Central memory CD8-positive, alpha-beta T cell (primary cell): ENCODE results near the gene RASSF4.

Source experiments
- ATAC-seq: fragments of 150-1000 bp; cut with Tn5 transposase; replicated peaks from 2 replicates; pipeline ENCODE4 v1.10.0; 2022; ENCODE audit warnings: mild to moderate bottlenecking, moderate FRiP score, moderate number of reproducible peaks; ENCODE audit not compliant: poor library complexity, severe bottlenecking; ENCODE audit errors: extremely low read depth
- DNase-seq, 2 donors: peaks; one replicate each; pipeline ENCODE4 v3.0.0; 2021; ENCODE audit warnings: low spot score in 2 of 2
- H3K27ac Mint-ChIP-seq: one replicate; pipeline ENCODE4 v1.8.0; 2022; ENCODE audit warnings: low read depth, mild to moderate bottlenecking, moderate library complexity, mixed read lengths
- H3K27me3 Mint-ChIP-seq: one replicate; pipeline ENCODE4 v1.8.0; 2022; ENCODE audit warnings: mixed read lengths
- H3K36me3 Mint-ChIP-seq: one replicate; pipeline ENCODE4 v1.8.0; 2022; ENCODE audit warnings: mild to moderate bottlenecking, moderate library complexity, mixed read lengths; ENCODE audit not compliant: insufficient read depth
- H3K4me1 Mint-ChIP-seq: one replicate; pipeline ENCODE4 v1.8.0; 2022; ENCODE audit warnings: mixed read lengths
- H3K4me3 Mint-ChIP-seq: one replicate; pipeline ENCODE4 v1.8.0; 2022; ENCODE audit warnings: mild to moderate bottlenecking, moderate library complexity, mixed read lengths
- H3K9me3 Mint-ChIP-seq: one replicate; pipeline ENCODE4 v1.8.0; 2022; ENCODE audit warnings: mixed read lengths

Gene RASSF4

DNA sequence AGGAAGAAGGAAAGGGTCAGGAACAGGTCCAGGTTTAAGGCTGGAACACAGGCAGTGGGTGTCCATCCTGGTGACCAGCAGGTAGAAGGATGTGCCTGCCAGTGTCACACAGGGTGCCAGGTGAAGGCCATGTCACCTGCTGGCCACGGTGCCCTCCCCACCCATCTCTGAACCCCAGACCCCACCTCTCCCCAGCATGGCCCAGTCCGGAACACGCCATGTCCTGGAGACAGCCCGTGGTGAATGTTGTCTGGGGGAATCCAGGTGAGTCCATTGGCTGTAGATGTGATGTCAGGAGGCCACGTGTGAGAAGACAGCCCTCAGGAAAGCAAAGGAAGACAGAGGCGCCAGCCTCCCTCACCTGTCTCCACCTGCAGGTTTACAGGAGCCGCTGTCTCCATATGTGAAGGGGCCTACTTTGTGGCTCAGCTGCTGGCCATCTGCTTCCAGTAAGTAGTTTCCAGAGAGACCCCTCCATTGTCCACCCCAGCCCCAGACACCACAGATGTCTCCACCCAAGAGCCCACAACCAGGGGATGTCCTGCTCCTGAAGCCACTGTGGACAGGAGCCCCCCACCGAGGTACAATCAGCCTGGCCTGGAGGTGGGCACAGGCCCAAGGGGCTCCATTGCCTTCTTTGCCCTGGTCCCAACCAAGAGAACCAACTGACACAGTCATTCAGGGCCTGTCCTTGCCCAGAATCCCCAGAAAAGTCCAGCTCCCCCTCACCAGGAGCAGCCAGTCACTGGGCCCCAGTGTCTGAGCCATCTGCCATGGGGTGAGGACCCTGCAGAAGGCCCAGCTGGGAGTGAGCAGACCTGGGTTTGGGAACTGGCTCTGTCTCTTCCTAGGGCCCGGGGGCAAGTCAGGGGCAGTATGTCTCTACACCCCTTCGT is 27.7 kb upstream of the RASSF4 start:
- H3K36me3 Mint-ChIP-seq = no peaks in the 10 kb centered on the region
- no peak overlapping the region for H3K27ac Mint-ChIP-seq
- no peaks in the 10 kb centered on the region for H3K9me3 Mint-ChIP-seq
- no peak for DNase-seq
- no peak overlapping the region for H3K4me3 Mint-ChIP-seq
- no peak for ATAC-seq
- H3K4me1 Mint-ChIP-seq = peaks cover 5% of the 10 kb centered on the region
- H3K27me3 Mint-ChIP-seq = no peaks in the 10 kb centered on the region

DNA sequence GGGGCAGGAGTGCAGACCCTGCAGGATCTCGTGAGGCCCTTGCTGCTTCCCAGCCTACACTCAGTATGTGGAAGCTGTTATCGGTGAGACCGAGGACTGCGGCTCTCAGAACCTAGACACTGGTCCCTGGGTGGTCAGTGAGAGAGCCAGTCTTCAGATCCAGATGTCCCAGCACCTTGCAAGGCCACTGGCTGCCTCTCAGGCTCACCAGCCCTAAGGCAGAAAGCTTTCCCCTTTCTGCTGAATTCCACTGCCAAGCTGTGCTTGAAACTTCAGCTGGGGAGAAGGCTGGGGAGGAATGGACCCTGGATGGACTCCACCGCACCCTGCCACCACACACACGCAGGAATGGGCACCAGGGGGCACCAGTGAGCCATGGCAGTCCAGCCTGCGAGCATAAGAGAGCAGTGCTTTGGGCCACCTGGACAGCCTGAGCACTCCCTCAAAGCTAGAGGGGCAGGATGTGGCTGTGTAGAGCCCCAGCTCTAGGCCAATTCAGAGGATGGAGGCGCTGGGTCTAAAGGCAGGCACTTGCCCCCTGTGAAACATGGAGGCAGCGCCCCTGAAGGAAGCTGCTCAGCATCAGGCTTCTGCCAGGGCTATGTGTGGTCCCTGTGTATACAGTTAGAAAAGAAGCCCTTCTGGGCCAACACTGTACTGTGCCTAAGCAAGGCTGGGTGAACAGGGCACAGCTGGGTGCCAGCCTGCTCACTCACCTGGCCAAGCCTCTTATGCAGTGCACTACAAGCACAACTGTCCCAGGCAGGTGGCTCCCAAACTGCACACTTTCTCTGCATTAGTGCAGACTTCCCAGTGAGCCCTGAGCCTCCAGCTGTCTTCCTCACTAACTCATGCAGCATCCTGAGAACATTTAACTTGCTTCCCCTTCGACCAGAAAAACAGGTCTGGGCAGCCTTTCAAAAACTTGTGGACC is 26.8 kb upstream of the RASSF4 start:
- peak; percentile 90 for ATAC-seq
- H3K27ac Mint-ChIP-seq = no peak overlapping the region
- H3K4me3 Mint-ChIP-seq = no peak overlapping the region
- no peaks in the 10 kb centered on the region for H3K9me3 Mint-ChIP-seq
- no peaks in the 10 kb centered on the region for H3K36me3 Mint-ChIP-seq
- peak; percentile 66 to 74 for DNase-seq
- no peaks in the 10 kb centered on the region for H3K27me3 Mint-ChIP-seq
- H3K4me1 Mint-ChIP-seq = peaks cover 5% of the 10 kb centered on the region

DNA sequence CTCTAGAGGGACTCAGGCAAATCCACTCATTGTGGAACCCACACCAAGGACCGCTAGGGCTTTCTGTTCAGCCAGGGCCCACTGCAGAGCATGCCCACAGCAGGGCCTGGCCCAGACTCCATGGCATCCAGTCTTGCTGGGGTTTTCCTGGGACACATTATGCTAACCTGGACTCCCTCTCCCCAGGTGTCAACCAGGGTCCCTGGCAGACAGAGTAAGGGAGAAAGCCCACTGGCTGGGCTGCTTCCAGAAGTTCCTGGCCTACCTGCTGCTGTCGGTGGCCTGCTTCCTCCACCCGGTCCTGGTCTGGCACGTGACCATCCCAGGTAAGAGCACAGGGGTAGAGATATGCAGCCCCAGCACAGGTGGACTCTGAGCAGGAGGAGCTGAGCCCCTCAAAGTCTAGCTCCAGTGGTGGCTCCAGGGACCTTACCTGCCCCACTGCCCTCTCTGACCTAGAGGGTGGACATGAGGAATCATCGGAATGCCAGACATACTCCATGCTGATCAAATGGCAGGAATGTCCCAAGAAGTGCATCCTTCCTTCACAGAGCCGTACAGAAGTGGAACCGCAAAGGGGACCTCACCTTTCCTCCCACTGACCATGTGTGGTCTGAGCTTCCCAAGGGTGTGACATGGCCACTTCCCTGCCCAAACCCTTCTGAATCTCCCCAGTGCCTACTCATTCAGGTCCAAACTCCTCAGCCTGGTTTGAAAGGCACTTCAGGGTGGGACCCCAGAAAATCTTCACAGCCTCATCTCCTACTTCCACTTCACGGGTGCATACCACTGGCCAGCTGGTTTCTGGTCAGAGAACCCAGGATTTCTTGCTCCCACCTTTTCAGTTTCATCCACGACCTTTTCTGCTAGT is 25.9 kb upstream of the RASSF4 start:
- Mint-ChIP-seq H3K4me3 (no peak overlapping the region), H3K27me3 (no peaks in the 10 kb centered on the region), H3K36me3 (no peaks in the 10 kb centered on the region), H3K27ac (no peak overlapping the region), H3K4me1 (peaks cover 5% of the 10 kb centered on the region), H3K9me3 (no peaks in the 10 kb centered on the region)
- ATAC-seq (no peak), DNase-seq (no peak)

DNA sequence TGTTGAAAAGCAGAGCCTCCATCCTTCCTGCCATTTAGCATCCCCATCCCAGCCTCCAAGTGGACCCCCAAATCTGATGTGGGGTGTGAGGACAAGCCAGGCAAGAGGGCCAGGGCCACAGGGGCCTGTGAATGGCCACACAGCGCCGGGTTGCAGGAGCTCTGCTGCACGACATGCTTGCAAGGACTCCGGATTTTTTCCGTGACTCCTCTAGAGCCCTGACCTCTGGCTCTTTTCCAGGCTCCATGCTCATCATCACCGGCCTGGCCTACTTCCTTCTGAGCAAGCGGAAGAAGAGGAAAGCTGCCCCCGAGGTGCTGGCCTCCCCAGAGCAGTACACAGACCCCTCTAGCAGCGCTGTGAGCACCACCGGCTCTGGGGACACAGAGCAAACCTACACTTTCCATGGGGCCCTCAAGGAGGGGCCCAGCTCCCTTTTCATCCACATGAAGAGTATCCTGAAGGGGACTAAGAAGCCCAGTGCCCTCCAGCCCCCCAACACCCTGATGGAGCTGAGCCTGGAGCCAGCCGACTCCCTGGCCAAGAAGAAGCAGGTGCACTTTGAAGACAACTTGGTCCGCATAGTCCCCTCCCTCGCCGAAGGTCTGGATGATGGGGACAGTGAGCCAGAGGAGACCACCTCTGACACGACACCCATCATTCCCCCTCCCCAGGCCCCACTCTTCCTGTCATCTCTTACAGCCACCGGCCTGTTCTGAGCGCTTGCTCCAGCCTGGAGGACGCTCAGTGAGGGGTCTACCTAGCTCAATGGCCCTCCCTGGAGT is 25.0 kb upstream of the RASSF4 start:
- Mint-ChIP-seq H3K9me3 (no peaks in the 10 kb centered on the region), H3K27me3 (no peaks in the 10 kb centered on the region), H3K4me3 (no peak overlapping the region), H3K4me1 (peaks cover 5% of the 10 kb centered on the region), H3K27ac (no peak overlapping the region), H3K36me3 (no peaks in the 10 kb centered on the region)
- no peak for DNase-seq
- no peak for ATAC-seq

DNA sequence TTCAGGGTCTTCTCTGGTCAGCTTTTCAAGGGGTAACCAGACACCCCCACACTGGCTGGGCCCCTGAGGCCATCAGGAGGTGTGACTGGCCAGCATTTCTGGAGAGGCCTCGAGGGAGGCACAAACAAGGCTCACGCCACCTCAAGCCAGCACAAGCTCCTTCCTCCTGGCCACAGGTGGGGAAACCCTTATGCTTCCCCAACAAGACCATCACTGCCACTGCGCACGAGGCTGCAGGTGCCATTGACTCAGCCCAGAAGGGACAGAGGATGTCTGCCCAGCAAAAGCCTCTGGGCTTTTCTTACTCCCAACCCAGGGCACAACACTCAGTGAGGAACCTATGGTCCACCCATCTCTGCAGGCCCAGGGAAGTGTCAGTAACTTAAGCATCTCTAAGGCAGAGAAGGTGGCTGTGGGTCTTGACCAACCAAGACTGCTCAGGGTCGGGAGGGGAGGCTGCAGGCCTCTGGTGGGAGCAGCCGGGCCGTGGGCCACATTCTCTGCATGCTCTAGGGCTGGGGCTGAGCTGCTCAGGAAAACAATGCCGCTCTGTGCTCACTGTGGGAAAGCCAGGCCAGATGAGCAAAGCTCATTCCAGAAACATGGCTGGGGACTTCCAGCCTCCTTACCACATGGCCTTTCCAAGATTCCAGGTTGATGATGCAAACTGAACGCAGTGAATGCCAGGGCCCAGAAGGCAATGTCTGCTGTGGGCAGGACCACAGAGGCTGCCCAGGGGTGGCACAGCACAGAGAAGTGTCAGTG is 24.2 kb upstream of the RASSF4 start:
- H3K36me3 Mint-ChIP-seq = no peaks in the 10 kb centered on the region
- ATAC-seq (no peak), DNase-seq (no peak)

DNA sequence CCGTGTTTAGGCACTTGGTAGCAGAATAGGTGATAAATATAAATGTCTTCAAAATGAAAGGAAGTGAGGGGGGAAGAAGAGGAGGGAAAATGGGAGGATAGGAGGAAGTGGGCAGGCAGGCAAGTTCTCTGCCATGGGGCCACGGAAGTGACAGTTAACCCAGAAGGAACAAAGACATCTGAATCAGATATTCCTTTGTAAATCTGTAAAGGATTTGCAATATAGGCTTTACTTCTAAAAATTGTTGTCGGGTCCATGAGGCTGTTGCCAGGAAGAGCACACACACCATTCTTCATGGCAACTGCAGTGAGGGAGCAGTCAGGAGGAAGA is 23.7 kb upstream of the RASSF4 start:
- H3K27me3 Mint-ChIP-seq = no peaks in the 10 kb centered on the region
- no peak overlapping the region for H3K4me3 Mint-ChIP-seq
- no peaks in the 10 kb centered on the region for H3K36me3 Mint-ChIP-seq
- no peak for ATAC-seq
- no peak overlapping the region for H3K27ac Mint-ChIP-seq
- DNase-seq = no peak
- H3K4me1 Mint-ChIP-seq = peaks cover 5% of the 10 kb centered on the region
- no peaks in the 10 kb centered on the region for H3K9me3 Mint-ChIP-seq

More for the DNA sequence above, 24.2 kb upstream of the RASSF4 start:
- Mint-ChIP-seq H3K4me1 (peaks cover 5% of the 10 kb centered on the region), H3K27ac (no peak overlapping the region), H3K9me3 (no peaks in the 10 kb centered on the region), H3K27me3 (no peaks in the 10 kb centered on the region), H3K4me3 (no peak overlapping the region)

DNA sequence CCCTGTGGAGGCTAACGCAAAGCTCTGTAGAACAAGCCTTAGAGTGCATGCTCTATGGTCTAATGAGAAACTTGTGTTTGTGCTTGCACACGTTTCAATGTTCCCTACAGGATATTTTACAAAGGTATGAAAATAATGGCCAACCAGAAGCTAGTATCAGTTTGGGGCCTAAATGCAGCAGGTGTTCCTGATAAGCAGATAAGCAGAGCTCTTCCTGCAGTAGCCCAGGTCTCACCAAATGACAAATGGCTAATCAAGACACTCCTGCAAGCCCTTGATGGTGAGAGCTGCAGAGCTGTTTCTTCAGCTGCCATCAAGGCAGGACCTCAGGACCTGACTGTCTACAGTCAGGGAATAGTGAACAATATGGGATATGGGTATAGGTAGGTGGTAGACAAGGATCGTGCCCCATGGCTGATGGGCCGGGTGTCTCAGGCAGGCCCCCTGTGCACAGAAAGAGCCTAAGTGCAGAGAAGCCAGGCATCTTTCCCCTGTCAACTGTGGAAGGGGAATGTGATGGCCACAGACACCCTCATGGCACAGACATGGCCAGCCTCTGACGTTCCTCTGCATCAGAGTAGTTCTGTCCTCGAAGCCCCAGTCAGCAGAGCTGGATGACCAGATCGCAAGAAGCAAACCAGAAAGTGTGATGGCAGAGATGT is 23.2 kb upstream of the RASSF4 start:
- H3K4me3 Mint-ChIP-seq = no peak overlapping the region
- no peak overlapping the region for H3K27ac Mint-ChIP-seq
- H3K4me1 Mint-ChIP-seq = peaks cover 5% of the 10 kb centered on the region
- H3K9me3 Mint-ChIP-seq = no peaks in the 10 kb centered on the region
- no peaks in the 10 kb centered on the region for H3K36me3 Mint-ChIP-seq
- peaks cover 4% of the 10 kb centered on the region for H3K27me3 Mint-ChIP-seq
- ATAC-seq (no peak), DNase-seq (no peak)

DNA sequence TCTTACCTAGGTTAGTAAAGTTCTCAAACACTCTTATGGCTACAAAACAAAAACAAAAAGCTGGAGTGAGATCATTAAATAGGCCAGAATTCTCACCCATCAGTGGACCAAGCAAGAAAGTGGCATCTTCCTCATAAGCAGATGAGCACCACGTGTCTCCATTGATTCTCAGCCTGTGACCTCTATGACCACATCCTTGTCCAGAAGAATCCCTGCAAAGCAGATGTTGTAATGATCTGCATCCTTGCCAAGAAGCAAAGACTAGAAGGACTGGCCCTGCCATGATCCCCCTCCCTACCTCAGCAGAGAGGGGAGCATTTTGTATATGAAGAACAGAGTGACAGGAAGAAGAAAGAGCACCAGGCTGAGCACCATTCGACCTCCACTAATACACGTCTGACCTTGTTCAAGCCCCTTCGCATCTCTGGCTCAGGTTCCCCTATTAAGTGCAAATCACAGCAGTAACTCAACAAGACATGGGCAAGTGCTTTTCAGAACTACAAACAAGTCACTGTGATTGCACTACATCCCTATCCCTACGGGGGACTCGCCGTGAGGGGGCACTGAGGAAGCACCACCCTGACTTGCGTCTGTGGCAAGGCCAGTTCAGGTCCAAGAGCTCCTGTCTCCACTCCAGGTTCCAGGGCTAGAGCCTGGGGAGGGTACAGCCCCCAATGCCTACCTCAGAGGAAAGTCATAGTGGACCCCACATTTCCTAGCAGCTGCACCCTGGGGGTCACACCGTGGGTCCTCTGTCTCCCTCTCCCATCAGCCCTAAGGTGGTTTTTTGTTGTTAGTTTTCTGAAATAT is 22.2 kb upstream of the RASSF4 start:
- Mint-ChIP-seq H3K27ac (no peak overlapping the region), H3K4me1 (peaks cover 5% of the 10 kb centered on the region), H3K36me3 (no peaks in the 10 kb centered on the region), H3K9me3 (no peaks in the 10 kb centered on the region), H3K4me3 (no peak overlapping the region), H3K27me3 (peaks cover 13% of the 10 kb centered on the region)
- ATAC-seq (no peak), DNase-seq (no peak)

DNA sequence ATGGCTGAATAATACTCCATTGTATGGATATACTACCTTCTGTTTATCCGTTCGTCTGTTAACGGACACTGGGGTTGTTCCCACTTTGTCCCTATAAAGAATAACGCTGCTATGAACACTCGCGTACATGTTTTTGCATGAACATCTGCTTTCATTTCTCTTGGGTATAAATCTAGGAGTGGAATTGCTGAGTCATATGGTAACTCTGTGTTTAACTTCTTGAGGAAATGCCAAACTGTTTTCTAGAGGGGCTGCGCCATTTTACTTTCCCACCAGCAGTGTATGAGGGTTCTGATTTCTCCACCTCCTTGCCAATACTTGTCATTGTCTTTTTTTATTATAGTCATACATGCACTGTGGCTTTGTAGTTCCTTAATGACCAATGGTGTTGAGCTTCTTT is 20.6 kb upstream of the RASSF4 start:
- no peak for DNase-seq
- peaks cover 1% of the 10 kb centered on the region for H3K9me3 Mint-ChIP-seq
- H3K36me3 Mint-ChIP-seq = no peaks in the 10 kb centered on the region
- no peak overlapping the region for H3K27ac Mint-ChIP-seq
- peaks cover 5% of the 10 kb centered on the region for H3K4me1 Mint-ChIP-seq
- no peak for ATAC-seq
- H3K27me3 Mint-ChIP-seq = peaks cover 22% of the 10 kb centered on the region
- no peak overlapping the region for H3K4me3 Mint-ChIP-seq

DNA sequence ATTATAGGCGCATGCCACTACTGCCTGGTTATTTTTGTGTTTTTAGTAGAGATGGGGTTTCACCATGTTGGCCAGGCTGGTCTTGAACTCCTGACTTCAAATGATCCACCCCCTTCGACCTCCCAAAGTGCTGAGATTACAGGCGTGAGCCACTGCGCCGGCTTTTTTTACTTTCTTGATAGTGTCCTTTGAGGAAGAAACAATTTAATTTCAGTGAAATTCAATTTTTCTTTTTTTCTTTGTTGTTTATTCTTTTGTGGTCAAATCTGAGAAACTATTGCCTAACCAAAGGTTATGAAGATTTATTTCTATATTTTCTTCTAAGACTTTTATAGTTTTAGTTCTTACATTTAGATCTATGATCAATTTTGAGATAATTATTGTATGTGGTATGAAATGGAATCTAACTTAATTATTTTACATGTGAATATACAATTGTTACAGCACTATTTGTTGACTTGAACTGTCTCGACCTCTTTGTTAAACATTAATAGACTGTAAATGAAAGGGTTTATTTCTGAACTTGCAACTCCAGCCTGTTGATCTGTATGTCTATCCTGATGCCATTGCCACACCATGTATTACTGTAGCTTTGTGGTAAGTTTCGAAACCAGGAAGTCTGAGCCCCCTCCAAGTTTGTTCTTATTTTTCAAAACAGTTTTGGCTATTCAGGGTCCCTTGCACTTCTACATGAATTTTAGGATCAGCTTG is 19.8 kb upstream of the RASSF4 start:
- DNase-seq = no peak
- Mint-ChIP-seq H3K4me1 (peaks cover 5% of the 10 kb centered on the region), H3K27ac (no peak overlapping the region), H3K4me3 (no peak overlapping the region), H3K36me3 (no peaks in the 10 kb centered on the region), H3K27me3 (peaks cover 30% of the 10 kb centered on the region), H3K9me3 (peaks cover 10% of the 10 kb centered on the region)
- no peak for ATAC-seq
